ENCODE measurements around the gene AQP11.

Gene AQP11

GRCh38 chr11:77654770-77655434 lies 65.1 kb downstream of the AQP11 start:
- FAIRE-seq (no peak), DNase-seq (ENCODE audit: insufficient read length, low spot score) (no peak)

GRCh38 chr11:77656362-77656761 lies 66.6 kb downstream of the AQP11 start:
- FAIRE-seq (no peak), DNase-seq (ENCODE audit: insufficient read length, low spot score) (no peak)

- no peak for FAIRE-seq
- DNase-seq (ENCODE audit: insufficient read length, low spot score): no peak
Observed at GRCh38 chr11:77658213-77659013, 68.7 kb downstream of the AQP11 start.

Measured in GM19239 (cell line).